Activated CD8-positive, alpha-beta T cell treated with anti-CD3 and anti-CD28 coated beads for 36 hours (primary cell): ENCODE data around the gene EMC7. TPM values are rescaled to one million over a fixed set of nuclear protein-coding genes. Genes with fewer than 3 reads are reported as not detected.

Experiments
- ATAC-seq: fragments of 200-7000 bp; cut with Tn5 transposase; one replicate; pipeline ENCODE4 v1.10.0; 2021; ENCODE audit warnings: mild to moderate bottlenecking, moderate library complexity
- CTCF ChIA-PET: fragments of 350-600 bp; sonication (Branson Sonifier 250); formaldehyde crosslinking; loops from one replicate; lab custom pipeline; 2021; ENCODE audit warnings: antibody characterized with exemption; lab: Charles Lee
- POLR2A ChIA-PET: fragments of 350-600 bp; sonication (Branson Sonifier 250); formaldehyde crosslinking; loops from one replicate; lab custom pipeline; 2021; ENCODE audit warnings: antibody characterized with exemption; lab: Charles Lee
- DNase-seq: peaks from one replicate; pipeline ENCODE4 v3.0.0-alpha.2; 2020
- H3K27ac Mint-ChIP-seq: one replicate; pipeline ENCODE4 v1.8.0; 2021; ENCODE audit warnings: mild to moderate bottlenecking, mixed read lengths
- H3K27me3 Mint-ChIP-seq: one replicate; pipeline ENCODE4 v1.8.0; 2021; ENCODE audit warnings: mixed read lengths
- H3K36me3 Mint-ChIP-seq: one replicate; pipeline ENCODE4 v1.8.0; 2021; ENCODE audit warnings: low read depth, mixed read lengths
- H3K4me1 Mint-ChIP-seq: one replicate; pipeline ENCODE4 v1.8.0; 2021; ENCODE audit warnings: low read depth, mixed read lengths
- H3K4me3 Mint-ChIP-seq: one replicate; pipeline ENCODE4 v1.8.0; 2021; ENCODE audit warnings: mild to moderate bottlenecking, moderate library complexity, mixed read lengths
- H3K9me3 Mint-ChIP-seq: one replicate; pipeline ENCODE4 v1.8.0; 2021; ENCODE audit warnings: mixed read lengths
- intact Hi-C: fragments of 100-400 bp; cut with micrococcal nuclease; formaldehyde crosslinking; loops from one replicate; pipeline ENCODE4 v1.10.0; 2022
- total RNA-seq, 2 experiments: library from RNA; stranded (reverse); gene quantifications; one replicate each; pipeline ENCODE4 v1.2.3, GENCODE V29; 2021
- TF ChIP-seq, protein P1 (sequence below): fragments of 200-600 bp; IDR thresholded peaks from one replicate; pipeline ENCODE4 v1.8.0; 2022; ENCODE audit warnings: antibody characterized with exemption, mild to moderate bottlenecking

Gene EMC7
- total RNA-seq, 2 experiments from 2014 or later = 45.0 to 49.9 TPM

DNA sequence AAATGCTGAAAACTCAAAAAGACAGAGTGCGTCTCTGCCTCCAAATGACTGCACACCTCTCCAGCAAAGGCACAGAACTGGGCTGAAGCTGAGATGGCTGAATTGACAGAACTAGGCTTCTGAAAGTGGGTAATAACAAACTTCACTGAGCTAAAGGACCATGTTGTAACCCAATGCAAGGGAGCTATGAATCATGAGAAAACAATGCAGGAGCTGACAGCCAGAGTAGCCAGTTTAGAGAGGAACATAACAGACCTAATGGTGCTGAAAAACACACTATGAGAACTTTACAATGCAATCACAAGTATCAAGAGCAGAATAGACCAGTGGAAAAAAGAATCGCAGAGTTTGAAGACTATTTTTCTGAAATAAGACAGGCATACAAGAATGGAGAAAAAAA is 52.5 kb downstream of the EMC7 start:
- DNase-seq (no peak), ATAC-seq (no peak)
- POLR2A ChIA-PET = no interaction called here
- TF ChIP-seq, protein P1, sequence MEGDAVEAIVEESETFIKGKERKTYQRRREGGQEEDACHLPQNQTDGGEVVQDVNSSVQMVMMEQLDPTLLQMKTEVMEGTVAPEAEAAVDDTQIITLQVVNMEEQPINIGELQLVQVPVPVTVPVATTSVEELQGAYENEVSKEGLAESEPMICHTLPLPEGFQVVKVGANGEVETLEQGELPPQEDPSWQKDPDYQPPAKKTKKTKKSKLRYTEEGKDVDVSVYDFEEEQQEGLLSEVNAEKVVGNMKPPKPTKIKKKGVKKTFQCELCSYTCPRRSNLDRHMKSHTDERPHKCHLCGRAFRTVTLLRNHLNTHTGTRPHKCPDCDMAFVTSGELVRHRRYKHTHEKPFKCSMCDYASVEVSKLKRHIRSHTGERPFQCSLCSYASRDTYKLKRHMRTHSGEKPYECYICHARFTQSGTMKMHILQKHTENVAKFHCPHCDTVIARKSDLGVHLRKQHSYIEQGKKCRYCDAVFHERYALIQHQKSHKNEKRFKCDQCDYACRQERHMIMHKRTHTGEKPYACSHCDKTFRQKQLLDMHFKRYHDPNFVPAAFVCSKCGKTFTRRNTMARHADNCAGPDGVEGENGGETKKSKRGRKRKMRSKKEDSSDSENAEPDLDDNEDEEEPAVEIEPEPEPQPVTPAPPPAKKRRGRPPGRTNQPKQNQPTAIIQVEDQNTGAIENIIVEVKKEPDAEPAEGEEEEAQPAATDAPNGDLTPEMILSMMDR = no peak
- Mint-ChIP-seq H3K27ac (no peak overlapping the region), H3K9me3 (peaks cover 24% of the 10 kb centered on the region), H3K27me3 (no peaks in the 10 kb centered on the region), H3K4me1 (no peaks in the 10 kb centered on the region), H3K36me3 (peaks cover 18% of the 10 kb centered on the region), H3K4me3 (no peak overlapping the region)
- CTCF ChIA-PET = interaction anchor here (1.7 kb wide), 1 partner anchor 15 kb away, joined by 3 read pairs; no protein-coding TSS in a partner anchor
- intact Hi-C loops = no loop called here

DNA sequence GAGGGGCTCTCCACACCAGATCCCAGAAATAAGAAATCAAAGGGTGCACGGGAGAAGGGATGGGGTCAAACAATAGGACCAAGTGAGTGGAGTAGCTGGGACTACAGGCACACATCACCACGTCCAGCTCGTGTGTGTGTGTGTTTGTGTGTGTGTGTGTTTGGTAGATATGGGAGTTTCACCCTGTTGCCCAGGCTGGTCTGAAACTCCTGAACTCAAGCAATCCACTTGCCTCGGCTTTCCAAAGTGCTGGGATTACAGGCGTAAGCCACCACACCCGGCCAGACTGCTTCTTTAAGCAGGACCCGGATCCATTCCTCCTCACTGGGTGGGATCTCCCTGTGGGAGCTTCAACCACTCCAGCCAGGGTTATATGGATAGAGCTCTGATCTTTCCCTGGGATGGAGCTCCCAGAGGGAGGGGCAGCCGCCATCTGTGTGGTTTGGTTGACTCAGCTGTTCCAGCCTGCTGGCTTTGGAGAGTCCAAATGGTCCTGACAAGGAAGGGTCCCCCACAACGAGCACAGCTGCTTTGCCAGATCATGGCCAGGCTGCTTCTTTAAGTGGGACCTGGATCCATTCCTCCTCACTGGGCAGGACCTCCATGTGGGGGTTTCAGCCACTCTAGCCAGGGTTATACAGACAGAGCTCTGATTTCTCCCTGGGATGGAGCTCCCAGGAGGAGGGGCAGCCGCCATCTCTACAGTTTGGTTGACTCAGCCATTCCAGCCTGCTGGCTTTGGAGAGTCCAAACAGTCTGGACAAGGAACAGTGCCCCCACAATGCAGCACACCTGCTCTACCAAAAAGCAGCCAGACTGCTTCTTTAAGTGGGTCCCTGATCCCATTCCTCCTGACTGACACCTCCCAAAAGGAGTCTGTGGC is 53.5 kb downstream of the EMC7 start:
- CTCF ChIA-PET = interaction anchor here (1.2 to 1.7 kb wide), 2 partner anchors 13 to 16 kb away, joined by 3 to 4 read pairs; no protein-coding TSS in a partner anchor
- Mint-ChIP-seq H3K4me3 (no peak overlapping the region), H3K27ac (no peak overlapping the region), H3K9me3 (peaks cover 24% of the 10 kb centered on the region), H3K27me3 (no peaks in the 10 kb centered on the region), H3K36me3 (peaks cover 18% of the 10 kb centered on the region), H3K4me1 (peaks cover 7% of the 10 kb centered on the region)
- TF ChIP-seq, protein P1 = no peak
- intact Hi-C loops = no loop called here
- POLR2A ChIA-PET = no interaction called here
- DNase-seq (no peak), ATAC-seq (no peak)

DNA sequence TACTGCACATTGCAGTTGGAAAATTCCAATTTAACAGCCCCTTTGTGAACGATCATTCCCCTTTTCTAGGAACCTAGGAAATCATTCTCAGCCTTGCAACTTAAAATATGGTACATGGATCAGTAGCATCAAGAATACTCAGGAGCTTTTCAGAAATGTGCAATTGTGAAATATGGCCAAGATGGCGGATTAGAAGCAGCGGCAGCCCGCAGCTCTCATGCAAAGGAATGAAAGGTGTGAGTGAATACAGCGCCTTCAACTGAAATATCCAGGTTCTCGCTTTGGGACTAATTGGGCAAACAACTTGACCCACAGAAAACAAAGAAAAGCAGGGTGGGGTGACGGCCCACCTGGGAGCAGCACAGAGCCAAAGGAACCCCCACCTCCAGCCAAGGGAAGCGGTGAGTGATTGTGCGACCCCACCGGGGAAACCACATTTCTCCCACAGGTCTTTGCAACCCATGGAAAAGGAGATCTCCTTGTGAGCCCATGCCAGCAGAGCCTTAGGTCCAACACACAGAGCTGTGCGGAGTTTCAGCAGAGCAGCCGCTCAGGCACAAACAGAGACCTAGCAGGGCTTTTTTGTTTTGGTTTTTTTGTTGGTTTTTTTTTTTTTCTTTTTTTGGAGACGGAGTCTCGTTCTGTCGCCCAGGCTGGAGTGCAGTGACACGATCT is 55.1 kb downstream of the EMC7 start:
- TF ChIP-seq, protein P1 = no peak
- Mint-ChIP-seq H3K27ac (no peak overlapping the region), H3K4me3 (no peak overlapping the region), H3K9me3 (peaks cover 23% of the 10 kb centered on the region), H3K36me3 (peaks cover 17% of the 10 kb centered on the region), H3K4me1 (peaks cover 7% of the 10 kb centered on the region), H3K27me3 (no peaks in the 10 kb centered on the region)
- no peak for DNase-seq
- no peak for ATAC-seq
- intact Hi-C loops = no loop called here
- ChIA-PET POLR2A (no interaction called here), CTCF (interaction anchor here (2.3 kb wide), 1 partner anchor 14 kb away, joined by 8 read pairs; no protein-coding TSS in a partner anchor)

DNA sequence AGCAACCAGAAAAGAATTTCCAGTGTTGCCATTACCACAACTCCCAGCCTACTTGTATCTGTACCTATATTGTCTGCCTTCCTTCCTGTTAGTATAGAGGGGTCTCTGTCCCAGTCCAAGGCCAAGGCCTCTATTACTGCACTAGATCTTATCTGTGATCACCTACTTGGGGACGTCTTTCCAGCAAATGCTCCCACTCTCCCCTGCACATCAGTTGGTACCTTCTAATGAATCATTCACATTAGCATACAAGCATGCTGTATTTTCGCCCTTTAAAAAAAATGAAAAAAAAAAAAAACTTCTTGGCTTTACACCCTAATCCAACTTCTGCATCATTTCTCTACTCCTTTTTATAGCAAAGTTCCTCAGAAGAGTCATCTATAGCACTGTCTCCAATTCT is 57.8 kb downstream of the EMC7 start:
- POLR2A ChIA-PET = no interaction called here
- peaks cover 19% of the 10 kb centered on the region for H3K4me1 Mint-ChIP-seq
- no peak overlapping the region for H3K27ac Mint-ChIP-seq
- TF ChIP-seq, protein P1 = no peak
- no peak overlapping the region for H3K4me3 Mint-ChIP-seq
- DNase-seq (no peak), ATAC-seq (no peak)
- CTCF ChIA-PET = no interaction called here
- no peaks in the 10 kb centered on the region for H3K27me3 Mint-ChIP-seq
- no peaks in the 10 kb centered on the region for H3K36me3 Mint-ChIP-seq
- peaks cover 1% of the 10 kb centered on the region for H3K9me3 Mint-ChIP-seq
- intact Hi-C loops = no loop called here

DNA sequence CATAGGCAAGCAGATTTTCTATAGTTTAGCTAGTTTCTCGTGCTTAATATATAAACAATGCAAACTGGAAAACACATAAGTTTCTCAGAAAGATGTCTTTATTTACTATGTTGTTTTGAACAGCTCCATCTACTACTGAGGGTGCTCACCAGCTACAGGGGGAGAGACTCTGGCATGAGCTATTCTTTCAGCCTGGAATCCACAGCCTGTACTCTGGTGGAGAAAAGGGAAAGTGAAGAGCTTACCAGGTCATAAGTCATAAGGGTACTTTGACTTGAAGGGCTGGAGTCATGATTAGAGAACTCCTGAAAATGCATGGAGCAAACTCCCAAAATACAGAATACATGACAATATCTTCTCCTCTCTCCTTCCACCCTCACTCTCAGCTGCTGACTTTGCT is 58.3 kb downstream of the EMC7 start:
- Mint-ChIP-seq H3K27me3 (no peaks in the 10 kb centered on the region), H3K27ac (no peak overlapping the region), H3K9me3 (no peaks in the 10 kb centered on the region), H3K4me3 (no peak overlapping the region), H3K36me3 (no peaks in the 10 kb centered on the region), H3K4me1 (peaks cover 19% of the 10 kb centered on the region)
- ChIA-PET POLR2A (no interaction called here), CTCF (no interaction called here)
- intact Hi-C loops = no loop called here
- DNase-seq (no peak), ATAC-seq (no peak)
- TF ChIP-seq, protein P1 = no peak
